HG03460 (cell line): ENCODE measurements around the gene PLXNA1.

Experiments
- ATAC-seq: cut with Tn5 transposase; IDR thresholded peaks from one replicate; pipeline ENCODE4 v1.9.1; 2021; ENCODE audit not compliant: unreplicated experiment

Gene PLXNA1

GRCh38 chr3:127032296-127032990 lies 49.5 kb downstream of the PLXNA1 start:
- no peak for ATAC-seq
